ENCODE measurements around the gene R3HDM1.

- TF ChIP-seq CTCF (IDR thresholded peaks at IDR 0.05; ENCODE audit: poor library complexity, severe bottlenecking): no peak
- no peak for TF ChIP-seq POLR2AphosphoS5 (IDR thresholded peaks at IDR 0.05)
Measured at GRCh38 chr2:135657806-135658582, 126.7 kb downstream of the R3HDM1 start.
